GM18519 (cell line): ENCODE measurements around the gene SOHLH1.

Experiments used
- ATAC-seq: cut with Tn5 transposase; IDR thresholded peaks from one replicate; pipeline ENCODE4 v1.9.1; 2021; ENCODE audit warnings: mild to moderate bottlenecking, moderate library complexity; ENCODE audit not compliant: unreplicated experiment, low FRiP score

SOHLH1 gene

GRCh38 chr9:135705376-135705775 lies 6.1 kb upstream of the SOHLH1 start:
- no peak for ATAC-seq

- ATAC-seq, result no peak
Observed at GRCh38 chr9:135704483-135704882, 5.2 kb upstream of the SOHLH1 start.

GRCh38 chr9:135703726-135704125 lies 4.4 kb upstream of the SOHLH1 start:
- ATAC-seq, result no peak

- ATAC-seq, result no peak
Observed at GRCh38 chr9:135701959-135702721, 2.9 kb upstream of the SOHLH1 start, which contains the start of gene KCNT1. Gene KCNT1, plus strand, starts transcription at chr9:135702185. Its CDS starts 74 bp downstream, at chr9:135702259.

GRCh38 chr9:135701067-135701958 lies 2.0 kb upstream of the SOHLH1 start:
- no peak for ATAC-seq

- ATAC-seq, result no peak
Observed at GRCh38 chr9:135700525-135700924, 1.2 kb upstream of the SOHLH1 start.

- ATAC-seq, result no peak
Observed at GRCh38 chr9:135698767-135699166, 514 bp downstream of the SOHLH1 start.

- no peak for ATAC-seq
Observed at GRCh38 chr9:135698236-135698635, 1.0 kb downstream of the SOHLH1 start.

GRCh38 chr9:135697226-135697625 lies 2.1 kb downstream of the SOHLH1 start:
- ATAC-seq, result no peak

GRCh38 chr9:135696446-135696845 lies 2.8 kb downstream of the SOHLH1 start:
- ATAC-seq, result no peak

GRCh38 chr9:135695642-135696041 lies 3.6 kb downstream of the SOHLH1 start:
- ATAC-seq, result no peak

- no peak for ATAC-seq
Observed at GRCh38 chr9:135695036-135695435, 4.2 kb downstream of the SOHLH1 start.

- ATAC-seq, result no peak
Observed at GRCh38 chr9:135694414-135694813, 4.9 kb downstream of the SOHLH1 start.

- ATAC-seq, result no peak
Observed at GRCh38 chr9:135693771-135694170, 5.5 kb downstream of the SOHLH1 start.

- ATAC-seq, result no peak
Observed at GRCh38 chr9:135693265-135693664, 6.0 kb downstream of the SOHLH1 start.

- ATAC-seq, result no peak
Observed at GRCh38 chr9:135692410-135692809, 6.9 kb downstream of the SOHLH1 start.

- ATAC-seq, result no peak
Observed at GRCh38 chr9:135690836-135691570, 8.3 kb downstream of the SOHLH1 start.

- ATAC-seq, result no peak
Observed at GRCh38 chr9:135689011-135689410, 10.3 kb downstream of the SOHLH1 start.

- ATAC-seq, result no peak
Observed at GRCh38 chr9:135687216-135687615, 12.1 kb downstream of the SOHLH1 start.

- no peak for ATAC-seq
Observed at GRCh38 chr9:135684691-135685090, 14.6 kb downstream of the SOHLH1 start.
